Memory B cell (primary cell): Measurements from ENCODE around the gene NLRC5.
A peak's percentile ranks its signal among the peaks of the same experiment; 100 is the strongest.

Source experiments
- ATAC-seq: fragments of 150-1000 bp; cut with Tn5 transposase; 2 replicates; pipeline ENCODE4 v1.10.0; 2021; ENCODE audit warnings: low read depth, mild to moderate bottlenecking, moderate library complexity
- DNase-seq, 2 donors: peaks; one replicate each; pipeline ENCODE4 v3.0.0; 2022; ENCODE audit warnings: low spot score in 2 of 2
- H3K27ac Mint-ChIP-seq: one replicate; pipeline ENCODE4 v1.8.0; 2022; ENCODE audit warnings: mild to moderate bottlenecking, moderate library complexity, mixed read lengths
- H3K27me3 Mint-ChIP-seq: one replicate; pipeline ENCODE4 v1.8.0; 2022; ENCODE audit warnings: mixed read lengths
- H3K36me3 Mint-ChIP-seq: one replicate; pipeline ENCODE4 v1.8.0; 2022; ENCODE audit warnings: mild to moderate bottlenecking, mixed read lengths
- H3K4me1 Mint-ChIP-seq: one replicate; pipeline ENCODE4 v1.8.0; 2022; ENCODE audit warnings: mixed read lengths
- H3K4me3 Mint-ChIP-seq: one replicate; pipeline ENCODE4 v1.8.0; 2022; ENCODE audit warnings: mild to moderate bottlenecking, moderate library complexity, mixed read lengths
- H3K9me3 Mint-ChIP-seq: one replicate; pipeline ENCODE4 v1.8.0; 2022; ENCODE audit warnings: mixed read lengths

Gene NLRC5, protein sequence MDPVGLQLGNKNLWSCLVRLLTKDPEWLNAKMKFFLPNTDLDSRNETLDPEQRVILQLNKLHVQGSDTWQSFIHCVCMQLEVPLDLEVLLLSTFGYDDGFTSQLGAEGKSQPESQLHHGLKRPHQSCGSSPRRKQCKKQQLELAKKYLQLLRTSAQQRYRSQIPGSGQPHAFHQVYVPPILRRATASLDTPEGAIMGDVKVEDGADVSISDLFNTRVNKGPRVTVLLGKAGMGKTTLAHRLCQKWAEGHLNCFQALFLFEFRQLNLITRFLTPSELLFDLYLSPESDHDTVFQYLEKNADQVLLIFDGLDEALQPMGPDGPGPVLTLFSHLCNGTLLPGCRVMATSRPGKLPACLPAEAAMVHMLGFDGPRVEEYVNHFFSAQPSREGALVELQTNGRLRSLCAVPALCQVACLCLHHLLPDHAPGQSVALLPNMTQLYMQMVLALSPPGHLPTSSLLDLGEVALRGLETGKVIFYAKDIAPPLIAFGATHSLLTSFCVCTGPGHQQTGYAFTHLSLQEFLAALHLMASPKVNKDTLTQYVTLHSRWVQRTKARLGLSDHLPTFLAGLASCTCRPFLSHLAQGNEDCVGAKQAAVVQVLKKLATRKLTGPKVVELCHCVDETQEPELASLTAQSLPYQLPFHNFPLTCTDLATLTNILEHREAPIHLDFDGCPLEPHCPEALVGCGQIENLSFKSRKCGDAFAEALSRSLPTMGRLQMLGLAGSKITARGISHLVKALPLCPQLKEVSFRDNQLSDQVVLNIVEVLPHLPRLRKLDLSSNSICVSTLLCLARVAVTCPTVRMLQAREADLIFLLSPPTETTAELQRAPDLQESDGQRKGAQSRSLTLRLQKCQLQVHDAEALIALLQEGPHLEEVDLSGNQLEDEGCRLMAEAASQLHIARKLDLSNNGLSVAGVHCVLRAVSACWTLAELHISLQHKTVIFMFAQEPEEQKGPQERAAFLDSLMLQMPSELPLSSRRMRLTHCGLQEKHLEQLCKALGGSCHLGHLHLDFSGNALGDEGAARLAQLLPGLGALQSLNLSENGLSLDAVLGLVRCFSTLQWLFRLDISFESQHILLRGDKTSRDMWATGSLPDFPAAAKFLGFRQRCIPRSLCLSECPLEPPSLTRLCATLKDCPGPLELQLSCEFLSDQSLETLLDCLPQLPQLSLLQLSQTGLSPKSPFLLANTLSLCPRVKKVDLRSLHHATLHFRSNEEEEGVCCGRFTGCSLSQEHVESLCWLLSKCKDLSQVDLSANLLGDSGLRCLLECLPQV (N-terminal part only)

DNA sequence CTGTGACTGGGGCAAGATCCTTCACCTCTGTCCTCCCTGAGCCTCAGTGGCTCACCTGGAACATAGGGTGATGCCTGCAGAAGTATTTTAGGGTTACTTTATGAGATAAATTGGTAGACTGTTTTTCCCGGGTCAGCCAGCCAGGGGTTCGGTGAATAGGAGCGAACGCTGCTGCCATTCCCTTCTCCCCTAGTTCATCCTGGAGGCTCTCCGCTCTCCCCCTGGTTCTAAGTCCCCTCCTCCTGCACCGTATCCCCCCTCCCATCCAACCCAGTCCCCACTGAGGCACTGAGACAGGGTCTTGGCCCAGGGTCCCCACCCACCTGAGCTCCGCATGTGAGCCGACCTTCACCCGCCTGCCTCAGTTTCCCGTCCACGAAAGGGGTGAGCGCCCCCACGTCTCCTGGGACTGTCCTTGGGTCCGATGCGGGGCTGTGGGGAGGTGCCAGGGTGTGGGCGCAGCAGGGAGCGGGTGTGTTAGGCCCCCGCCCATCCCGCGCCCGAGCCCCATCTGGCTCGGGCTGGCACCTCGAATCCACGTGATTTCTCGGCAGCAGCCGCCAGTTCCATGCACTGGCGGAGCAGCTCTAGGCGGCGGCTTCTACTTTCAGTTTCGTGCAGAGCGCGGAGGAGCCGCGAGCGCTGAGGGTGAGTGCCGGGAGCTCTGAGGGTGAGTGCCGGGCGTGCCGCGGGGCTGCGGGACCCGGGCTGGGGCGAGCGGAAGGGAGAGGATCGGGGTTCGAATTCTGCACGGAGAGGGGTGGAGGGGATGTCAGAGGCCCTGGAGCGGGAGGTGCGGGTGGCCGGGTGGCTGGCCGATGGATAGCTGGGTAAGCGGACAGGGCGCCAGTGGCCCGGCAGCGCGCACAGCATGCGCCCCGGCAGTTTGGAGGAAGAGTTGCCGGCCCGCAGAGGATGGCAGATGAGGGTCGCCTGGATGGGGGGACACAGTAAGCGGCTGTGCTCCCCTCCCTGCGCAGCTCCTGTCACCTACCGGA lies at the start of gene NLRC5:
TSS of gene NLRC5 (plus strand) at position 610 of the 998 bp plus-strand sequence. CDS start 31,156 bp downstream, outside the sequence.
- Mint-ChIP-seq H3K9me3 (no peaks in the 10 kb centered on the region), H3K4me1 (peaks cover 64% of the 10 kb centered on the region), H3K36me3 (peaks cover 29% of the 10 kb centered on the region), H3K27me3 (no peaks in the 10 kb centered on the region), H3K4me3 (peak within 1 kb of the TSS; percentile 100), H3K27ac (peak within 1 kb of the TSS; percentile 99)
- peak; percentile 83 to 84 for DNase-seq
- ATAC-seq, result peak; percentile 94

DNA sequence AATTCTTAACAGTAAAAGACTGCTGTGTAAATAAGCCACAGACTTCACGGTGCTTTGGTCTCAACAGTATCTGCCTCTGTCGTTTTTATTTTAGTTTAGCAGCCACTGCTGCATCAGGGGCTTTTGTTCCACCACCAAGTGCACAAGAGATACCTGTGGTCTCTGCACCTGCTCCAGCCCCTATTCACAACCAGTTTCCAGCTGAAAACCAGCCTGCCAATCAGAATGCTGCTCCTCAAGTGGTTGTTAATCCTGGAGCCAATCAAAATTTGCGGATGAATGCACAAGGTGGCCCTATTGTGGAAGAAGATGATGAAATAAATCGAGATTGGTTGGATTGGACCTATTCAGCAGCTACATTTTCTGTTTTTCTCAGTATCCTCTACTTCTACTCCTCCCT lies 49.6 kb upstream of the NLRC5 start:
- Mint-ChIP-seq H3K36me3 (peaks cover 49% of the 10 kb centered on the region), H3K9me3 (no peaks in the 10 kb centered on the region), H3K4me1 (peaks cover 58% of the 10 kb centered on the region), H3K27me3 (no peaks in the 10 kb centered on the region), H3K27ac (peak overlapping the region; percentile 88), H3K4me3 (peak overlapping the region; percentile 8)
- DNase-seq (no peak), ATAC-seq (no peak)

- ATAC-seq (peak; percentile 46), DNase-seq (no peak)
- Mint-ChIP-seq H3K27ac (peak overlapping the region; percentile 88), H3K9me3 (no peaks in the 10 kb centered on the region), H3K4me3 (peak overlapping the region; percentile 37), H3K36me3 (peaks cover 42% of the 10 kb centered on the region), H3K4me1 (peaks cover 50% of the 10 kb centered on the region), H3K27me3 (no peaks in the 10 kb centered on the region)
Observed at GRCh38 chr16:56941092-56941491, 48.3 kb upstream of the NLRC5 start.

DNA sequence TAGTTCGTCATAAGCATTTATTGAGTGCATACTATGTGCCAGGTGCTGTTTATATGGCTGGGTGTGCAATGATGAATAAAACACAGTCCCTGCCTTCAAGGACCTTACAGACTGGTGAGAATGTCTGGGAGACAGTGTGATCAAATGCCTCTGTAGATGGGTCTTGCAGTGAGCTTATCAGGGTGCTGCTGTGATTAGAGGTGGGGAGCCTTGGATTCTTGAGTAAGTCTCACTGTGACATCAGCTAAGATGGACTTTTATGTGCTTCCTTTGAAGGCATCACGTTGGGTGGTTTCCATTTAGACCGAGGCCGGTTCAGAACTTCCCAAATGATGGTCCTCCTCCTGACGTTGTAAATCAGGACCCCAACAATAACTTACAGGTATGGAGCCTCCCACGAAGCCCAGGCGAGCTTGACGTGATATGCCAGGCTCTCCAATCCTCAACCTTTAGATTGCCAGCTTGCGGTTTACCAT lies 47.5 kb upstream of the NLRC5 start:
- DNase-seq, result no peak
- Mint-ChIP-seq H3K4me1 (peaks cover 47% of the 10 kb centered on the region), H3K27me3 (no peaks in the 10 kb centered on the region), H3K9me3 (no peaks in the 10 kb centered on the region), H3K4me3 (peak overlapping the region; percentile 46), H3K27ac (peak overlapping the region; percentile 88), H3K36me3 (peaks cover 36% of the 10 kb centered on the region)
- ATAC-seq, result peak; percentile 28

- Mint-ChIP-seq H3K4me1 (peaks cover 39% of the 10 kb centered on the region), H3K4me3 (no peak overlapping the region), H3K36me3 (peaks cover 24% of the 10 kb centered on the region)
Observed at GRCh38 chr16:56943761-56944375, 45.5 kb upstream of the NLRC5 start.

DNA sequence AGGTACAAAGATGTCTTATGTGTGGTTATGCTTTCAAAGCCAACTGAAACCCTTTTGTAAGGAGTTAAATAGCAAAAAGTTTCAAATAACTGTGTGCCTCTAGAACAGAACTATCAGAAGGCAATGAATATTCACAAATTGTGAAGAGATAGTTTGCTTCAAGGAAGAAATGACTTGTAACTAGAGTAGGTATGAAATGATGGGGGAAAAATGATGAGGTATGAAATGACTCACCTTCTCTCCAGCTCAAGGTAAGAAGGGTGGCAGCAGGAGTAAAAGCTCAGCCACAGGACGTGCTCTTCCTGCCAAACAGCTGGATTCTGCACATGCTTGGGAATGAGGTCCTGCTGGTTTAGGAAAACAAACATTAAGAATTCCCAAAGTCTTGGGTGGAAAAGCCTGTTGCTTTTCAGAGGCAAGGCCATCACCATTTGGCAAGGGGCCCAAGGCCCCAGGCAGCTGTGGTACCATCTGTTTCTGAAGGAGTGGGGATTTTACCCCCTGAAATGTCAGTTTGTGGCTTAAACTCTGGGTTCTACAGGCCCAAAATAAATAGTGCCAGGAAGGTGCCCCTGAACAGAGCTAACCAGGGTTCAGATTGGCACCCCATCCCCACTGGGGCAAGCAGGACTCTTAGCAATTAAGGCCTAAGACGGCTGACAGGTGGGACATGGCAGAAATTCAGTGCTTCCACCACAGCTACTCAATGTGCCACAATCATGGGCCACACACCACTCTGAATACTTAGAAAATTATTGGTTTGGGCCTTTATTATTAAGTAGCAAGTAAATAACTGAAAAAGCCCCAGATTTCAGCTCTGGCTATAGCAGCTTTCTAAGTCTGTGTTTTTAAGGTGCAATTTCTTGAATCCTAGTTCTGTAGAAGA lies 44.2 kb upstream of the NLRC5 start:
- Mint-ChIP-seq H3K27me3 (no peaks in the 10 kb centered on the region), H3K9me3 (no peaks in the 10 kb centered on the region), H3K27ac (peak overlapping the region; percentile 88), H3K36me3 (peaks cover 17% of the 10 kb centered on the region), H3K4me3 (no peak overlapping the region), H3K4me1 (peaks cover 36% of the 10 kb centered on the region)
- no peak for ATAC-seq
- DNase-seq, result no peak

More at GRCh38 chr16:56943761-56944375, 45.5 kb upstream of the NLRC5 start:
- ATAC-seq (no peak), DNase-seq (no peak)
- Mint-ChIP-seq H3K9me3 (no peaks in the 10 kb centered on the region), H3K27ac (peak overlapping the region; percentile 88), H3K27me3 (no peaks in the 10 kb centered on the region)

DNA sequence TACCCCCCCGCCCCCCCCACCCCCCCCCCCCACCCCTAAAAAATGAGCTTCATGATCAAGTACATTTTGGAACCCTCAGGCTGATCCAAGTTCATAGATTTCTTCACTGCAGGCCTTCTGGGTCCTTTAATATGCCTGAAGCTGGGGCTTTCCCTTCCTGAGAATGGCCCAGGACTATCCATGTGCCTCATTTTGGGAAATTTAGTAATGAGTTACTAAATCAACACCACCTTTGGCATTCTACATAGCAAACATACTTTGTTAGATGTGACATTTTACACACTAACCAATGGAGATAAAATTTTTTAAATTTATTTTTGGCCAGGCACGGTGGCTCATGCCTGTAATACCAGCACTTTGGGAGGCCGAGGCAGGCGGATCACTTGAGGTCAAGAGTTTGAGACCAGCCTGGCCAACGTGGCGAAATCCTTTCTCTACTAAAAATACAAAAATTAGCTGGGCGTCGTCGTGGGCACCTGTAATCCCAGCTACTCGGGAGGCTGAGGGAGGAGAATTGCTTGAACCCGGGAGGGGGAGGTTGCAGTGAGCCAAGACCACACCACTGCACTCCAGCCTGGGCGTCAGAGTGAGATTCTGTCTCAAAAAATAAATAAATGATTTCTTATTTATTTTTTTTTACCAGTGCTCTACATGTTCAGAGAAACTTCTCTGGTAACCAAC lies 43.4 kb upstream of the NLRC5 start:
- H3K4me3 Mint-ChIP-seq, result no peak overlapping the region
- no peaks in the 10 kb centered on the region for H3K9me3 Mint-ChIP-seq
- no peaks in the 10 kb centered on the region for H3K27me3 Mint-ChIP-seq
- peaks cover 15% of the 10 kb centered on the region for H3K36me3 Mint-ChIP-seq
- no peak for ATAC-seq
- DNase-seq, result no peak
- H3K27ac Mint-ChIP-seq, result peak overlapping the region; percentile 50
- H3K4me1 Mint-ChIP-seq, result peaks cover 38% of the 10 kb centered on the region

GRCh38 chr16:56946767-56947603 lies 42.4 kb upstream of the NLRC5 start:
- Mint-ChIP-seq H3K27me3 (no peaks in the 10 kb centered on the region), H3K36me3 (peaks cover 12% of the 10 kb centered on the region), H3K4me3 (no peak overlapping the region), H3K9me3 (no peaks in the 10 kb centered on the region), H3K27ac (peak overlapping the region; percentile 63), H3K4me1 (peaks cover 38% of the 10 kb centered on the region)
- ATAC-seq (no peak), DNase-seq (no peak)

GRCh38 chr16:56947604-56947995 lies 41.8 kb upstream of the NLRC5 start:
- Mint-ChIP-seq H3K4me3 (no peak overlapping the region), H3K4me1 (peaks cover 39% of the 10 kb centered on the region), H3K36me3 (peaks cover 10% of the 10 kb centered on the region), H3K9me3 (no peaks in the 10 kb centered on the region), H3K27me3 (no peaks in the 10 kb centered on the region), H3K27ac (no peak overlapping the region)
- ATAC-seq (no peak), DNase-seq (no peak)

GRCh38 chr16:56948234-56948633 lies 41.1 kb upstream of the NLRC5 start:
- no peak for DNase-seq

More at GRCh38 chr16:56948234-56948633, 41.1 kb upstream of the NLRC5 start:
- H3K36me3 Mint-ChIP-seq, result peaks cover 7% of the 10 kb centered on the region
- no peaks in the 10 kb centered on the region for H3K9me3 Mint-ChIP-seq
- H3K4me1 Mint-ChIP-seq, result peaks cover 35% of the 10 kb centered on the region
- ATAC-seq, result no peak
- H3K27ac Mint-ChIP-seq, result no peak overlapping the region
- H3K4me3 Mint-ChIP-seq, result no peak overlapping the region
- H3K27me3 Mint-ChIP-seq, result no peaks in the 10 kb centered on the region
